ENCODE measurements around the gene IL17RE. TPM values are rescaled to one million over a fixed set of nuclear protein-coding genes. Genes with fewer than 3 reads are reported as not detected.

IL17RE gene
- total and polyA plus RNA-seq, 2 of the 13 experiments (the other 11 are each of a cell fraction or from before 2014, with no cell fraction given) = 14.5 to 24.1 TPM

DNA sequence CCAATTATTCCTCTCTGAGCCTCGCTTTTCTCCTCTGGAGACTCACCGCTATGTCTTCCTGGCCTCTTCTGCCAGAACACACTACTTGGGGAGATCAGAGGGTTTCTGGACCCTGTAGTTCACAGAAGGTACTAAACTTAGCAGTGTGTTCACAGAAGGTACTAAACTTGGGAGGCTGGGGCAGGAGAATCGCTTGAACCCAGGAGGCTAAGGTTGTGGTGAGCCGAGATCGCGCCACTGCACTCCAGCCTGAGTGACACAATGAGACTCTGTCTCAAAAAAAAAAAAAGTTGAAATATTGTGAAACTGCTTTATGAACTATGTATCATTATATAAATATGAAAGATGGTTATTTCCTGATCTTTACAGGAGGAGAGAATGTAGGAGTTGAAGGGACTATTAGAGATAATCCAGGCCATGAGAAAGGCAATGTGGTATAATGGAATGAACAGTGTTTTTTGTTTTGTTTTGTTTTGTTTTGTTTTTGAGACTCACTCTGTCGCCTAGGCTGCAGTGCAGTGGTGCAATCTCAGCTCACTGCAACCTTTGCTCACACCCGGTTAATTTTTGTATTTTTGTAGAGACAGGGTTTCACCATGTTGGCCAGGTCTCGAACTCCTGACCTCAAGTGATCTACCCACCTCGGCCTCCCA, 5.8 kb upstream of the IL17RE start (continued):
- TF ChIP-seq, protein P1, sequence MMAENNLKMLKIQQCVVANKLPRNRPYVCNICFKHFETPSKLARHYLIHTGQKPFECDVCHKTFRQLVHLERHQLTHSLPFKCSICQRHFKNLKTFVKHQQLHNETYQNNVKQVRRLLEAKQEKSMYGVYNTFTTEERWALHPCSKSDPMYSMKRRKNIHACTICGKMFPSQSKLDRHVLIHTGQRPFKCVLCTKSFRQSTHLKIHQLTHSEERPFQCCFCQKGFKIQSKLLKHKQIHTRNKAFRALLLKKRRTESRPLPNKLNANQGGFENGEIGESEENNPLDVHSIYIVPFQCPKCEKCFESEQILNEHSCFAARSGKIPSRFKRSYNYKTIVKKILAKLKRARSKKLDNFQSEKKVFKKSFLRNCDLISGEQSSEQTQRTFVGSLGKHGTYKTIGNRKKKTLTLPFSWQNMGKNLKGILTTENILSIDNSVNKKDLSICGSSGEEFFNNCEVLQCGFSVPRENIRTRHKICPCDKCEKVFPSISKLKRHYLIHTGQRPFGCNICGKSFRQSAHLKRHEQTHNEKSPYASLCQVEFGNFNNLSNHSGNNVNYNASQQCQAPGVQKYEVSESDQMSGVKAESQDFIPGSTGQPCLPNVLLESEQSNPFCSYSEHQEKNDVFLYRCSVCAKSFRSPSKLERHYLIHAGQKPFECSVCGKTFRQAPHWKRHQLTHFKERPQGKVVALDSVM (CRISPR knock-in tag; IDR thresholded peaks at IDR 0.05) = peak; percentile 98
- TF ChIP-seq HNF4A (CRISPR knock-in tag; IDR thresholded peaks at IDR 0.05) = peak; percentile 52
- TF ChIP-seq ADNP (CRISPR knock-in tag; IDR thresholded peaks at IDR 0.05) = peak; percentile 82; the same call in 1 of the 2 replicates
- peak; percentile 30; the same call in 1 of the 2 replicates for TF ChIP-seq RFX3 (CRISPR knock-in tag; IDR thresholded peaks at IDR 0.05)
- TF ChIP-seq, protein P2, sequence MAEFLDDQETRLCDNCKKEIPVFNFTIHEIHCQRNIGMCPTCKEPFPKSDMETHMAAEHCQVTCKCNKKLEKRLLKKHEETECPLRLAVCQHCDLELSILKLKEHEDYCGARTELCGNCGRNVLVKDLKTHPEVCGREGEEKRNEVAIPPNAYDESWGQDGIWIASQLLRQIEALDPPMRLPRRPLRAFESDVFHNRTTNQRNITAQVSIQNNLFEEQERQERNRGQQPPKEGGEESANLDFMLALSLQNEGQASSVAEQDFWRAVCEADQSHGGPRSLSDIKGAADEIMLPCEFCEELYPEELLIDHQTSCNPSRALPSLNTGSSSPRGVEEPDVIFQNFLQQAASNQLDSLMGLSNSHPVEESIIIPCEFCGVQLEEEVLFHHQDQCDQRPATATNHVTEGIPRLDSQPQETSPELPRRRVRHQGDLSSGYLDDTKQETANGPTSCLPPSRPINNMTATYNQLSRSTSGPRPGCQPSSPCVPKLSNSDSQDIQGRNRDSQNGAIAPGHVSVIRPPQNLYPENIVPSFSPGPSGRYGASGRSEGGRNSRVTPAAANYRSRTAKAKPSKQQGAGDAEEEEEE (CRISPR knock-in tag; IDR thresholded peaks at IDR 0.05; ENCODE audit: borderline replicate concordance) = 0 out of 2 replicates have a peak, but pooled peaks have one; percentile 12
- peak; percentile 62; the same call in 1 of the 2 replicates for TF ChIP-seq ZKSCAN5 (CRISPR knock-in tag; IDR thresholded peaks at IDR 0.05)
- TF ChIP-seq, protein P3, sequence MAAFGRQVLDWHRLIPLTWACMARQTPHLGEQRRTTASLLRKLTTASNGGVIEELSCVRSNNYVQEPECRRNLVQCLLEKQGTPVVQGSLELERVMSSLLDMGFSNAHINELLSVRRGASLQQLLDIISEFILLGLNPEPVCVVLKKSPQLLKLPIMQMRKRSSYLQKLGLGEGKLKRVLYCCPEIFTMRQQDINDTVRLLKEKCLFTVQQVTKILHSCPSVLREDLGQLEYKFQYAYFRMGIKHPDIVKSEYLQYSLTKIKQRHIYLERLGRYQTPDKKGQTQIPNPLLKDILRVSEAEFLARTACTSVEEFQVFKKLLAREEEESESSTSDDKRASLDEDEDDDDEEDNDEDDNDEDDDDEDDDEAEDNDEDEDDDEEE (CRISPR knock-in tag; IDR thresholded peaks at IDR 0.05) = 0 out of 2 replicates have a peak, but pooled peaks have one; percentile 35
- TF ChIP-seq, protein P4, sequence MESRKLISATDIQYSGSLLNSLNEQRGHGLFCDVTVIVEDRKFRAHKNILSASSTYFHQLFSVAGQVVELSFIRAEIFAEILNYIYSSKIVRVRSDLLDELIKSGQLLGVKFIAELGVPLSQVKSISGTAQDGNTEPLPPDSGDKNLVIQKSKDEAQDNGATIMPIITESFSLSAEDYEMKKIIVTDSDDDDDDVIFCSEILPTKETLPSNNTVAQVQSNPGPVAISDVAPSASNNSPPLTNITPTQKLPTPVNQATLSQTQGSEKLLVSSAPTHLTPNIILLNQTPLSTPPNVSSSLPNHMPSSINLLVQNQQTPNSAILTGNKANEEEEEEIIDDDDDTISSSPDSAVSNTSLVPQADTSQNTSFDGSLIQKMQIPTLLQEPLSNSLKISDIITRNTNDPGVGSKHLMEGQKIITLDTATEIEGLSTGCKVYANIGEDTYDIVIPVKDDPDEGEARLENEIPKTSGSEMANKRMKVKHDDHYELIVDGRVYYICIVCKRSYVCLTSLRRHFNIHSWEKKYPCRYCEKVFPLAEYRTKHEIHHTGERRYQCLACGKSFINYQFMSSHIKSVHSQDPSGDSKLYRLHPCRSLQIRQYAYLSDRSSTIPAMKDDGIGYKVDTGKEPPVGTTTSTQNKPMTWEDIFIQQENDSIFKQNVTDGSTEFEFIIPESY (CRISPR knock-in tag; IDR thresholded peaks at IDR 0.05) = peak; percentile 59; the same call in 1 of the 2 replicates
- TF ChIP-seq FOXK2 (IDR thresholded peaks at IDR 0.05) = 0 out of 2 replicates have a peak, but pooled peaks have one; percentile 41
- peak; percentile 54; the same call in 1 of the 2 replicates for TF ChIP-seq NFIC (IDR thresholded peaks at IDR 0.05; ENCODE audit: low read length)
- TF ChIP-seq TGIF2 (CRISPR knock-in tag; IDR thresholded peaks at IDR 0.05) = 0 out of 2 replicates have a peak, but pooled peaks have one; percentile 30
- TF ChIP-seq, protein P5, sequence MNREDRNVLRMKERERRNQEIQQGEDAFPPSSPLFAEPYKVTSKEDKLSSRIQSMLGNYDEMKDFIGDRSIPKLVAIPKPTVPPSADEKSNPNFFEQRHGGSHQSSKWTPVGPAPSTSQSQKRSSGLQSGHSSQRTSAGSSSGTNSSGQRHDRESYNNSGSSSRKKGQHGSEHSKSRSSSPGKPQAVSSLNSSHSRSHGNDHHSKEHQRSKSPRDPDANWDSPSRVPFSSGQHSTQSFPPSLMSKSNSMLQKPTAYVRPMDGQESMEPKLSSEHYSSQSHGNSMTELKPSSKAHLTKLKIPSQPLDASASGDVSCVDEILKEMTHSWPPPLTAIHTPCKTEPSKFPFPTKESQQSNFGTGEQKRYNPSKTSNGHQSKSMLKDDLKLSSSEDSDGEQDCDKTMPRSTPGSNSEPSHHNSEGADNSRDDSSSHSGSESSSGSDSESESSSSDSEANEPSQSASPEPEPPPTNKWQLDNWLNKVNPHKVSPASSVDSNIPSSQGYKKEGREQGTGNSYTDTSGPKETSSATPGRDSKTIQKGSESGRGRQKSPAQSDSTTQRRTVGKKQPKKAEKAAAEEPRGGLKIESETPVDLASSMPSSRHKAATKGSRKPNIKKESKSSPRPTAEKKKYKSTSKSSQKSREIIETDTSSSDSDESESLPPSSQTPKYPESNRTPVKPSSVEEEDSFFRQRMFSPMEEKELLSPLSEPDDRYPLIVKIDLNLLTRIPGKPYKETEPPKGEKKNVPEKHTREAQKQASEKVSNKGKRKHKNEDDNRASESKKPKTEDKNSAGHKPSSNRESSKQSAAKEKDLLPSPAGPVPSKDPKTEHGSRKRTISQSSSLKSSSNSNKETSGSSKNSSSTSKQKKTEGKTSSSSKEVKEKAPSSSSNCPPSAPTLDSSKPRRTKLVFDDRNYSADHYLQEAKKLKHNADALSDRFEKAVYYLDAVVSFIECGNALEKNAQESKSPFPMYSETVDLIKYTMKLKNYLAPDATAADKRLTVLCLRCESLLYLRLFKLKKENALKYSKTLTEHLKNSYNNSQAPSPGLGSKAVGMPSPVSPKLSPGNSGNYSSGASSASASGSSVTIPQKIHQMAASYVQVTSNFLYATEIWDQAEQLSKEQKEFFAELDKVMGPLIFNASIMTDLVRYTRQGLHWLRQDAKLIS (CRISPR knock-in tag; IDR thresholded peaks at IDR 0.05) = peak; percentile 18; the same call in 1 of the 2 replicates
- peak; percentile 20; the same call in 1 of the 2 replicates for TF ChIP-seq MED1 (CRISPR knock-in tag; IDR thresholded peaks at IDR 0.05)
- peak; percentile 83 for TF ChIP-seq CEBPB (IDR thresholded peaks at IDR 0.05; ENCODE audit: borderline replicate concordance, low read depth, low read length)
- TF ChIP-seq, protein P6, sequence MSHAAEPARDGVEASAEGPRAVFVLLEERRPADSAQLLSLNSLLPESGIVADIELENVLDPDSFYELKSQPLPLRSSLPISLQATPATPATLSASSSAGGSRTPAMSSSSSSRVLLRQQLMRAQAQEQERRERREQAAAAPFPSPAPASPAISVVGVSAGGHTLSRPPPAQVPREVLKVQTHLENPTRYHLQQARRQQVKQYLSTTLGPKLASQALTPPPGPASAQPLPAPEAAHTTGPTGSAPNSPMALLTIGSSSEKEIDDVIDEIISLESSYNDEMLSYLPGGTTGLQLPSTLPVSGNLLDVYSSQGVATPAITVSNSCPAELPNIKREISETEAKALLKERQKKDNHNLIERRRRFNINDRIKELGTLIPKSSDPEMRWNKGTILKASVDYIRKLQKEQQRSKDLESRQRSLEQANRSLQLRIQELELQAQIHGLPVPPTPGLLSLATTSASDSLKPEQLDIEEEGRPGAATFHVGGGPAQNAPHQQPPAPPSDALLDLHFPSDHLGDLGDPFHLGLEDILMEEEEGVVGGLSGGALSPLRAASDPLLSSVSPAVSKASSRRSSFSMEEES (CRISPR knock-in tag; IDR thresholded peaks at IDR 0.05) = 0 out of 2 replicates have a peak, but pooled peaks have one; percentile 16

Data from HepG2 (cell line).